ENCODE measurements around the gene ZNHIT2.

Gene ZNHIT2

DNA sequence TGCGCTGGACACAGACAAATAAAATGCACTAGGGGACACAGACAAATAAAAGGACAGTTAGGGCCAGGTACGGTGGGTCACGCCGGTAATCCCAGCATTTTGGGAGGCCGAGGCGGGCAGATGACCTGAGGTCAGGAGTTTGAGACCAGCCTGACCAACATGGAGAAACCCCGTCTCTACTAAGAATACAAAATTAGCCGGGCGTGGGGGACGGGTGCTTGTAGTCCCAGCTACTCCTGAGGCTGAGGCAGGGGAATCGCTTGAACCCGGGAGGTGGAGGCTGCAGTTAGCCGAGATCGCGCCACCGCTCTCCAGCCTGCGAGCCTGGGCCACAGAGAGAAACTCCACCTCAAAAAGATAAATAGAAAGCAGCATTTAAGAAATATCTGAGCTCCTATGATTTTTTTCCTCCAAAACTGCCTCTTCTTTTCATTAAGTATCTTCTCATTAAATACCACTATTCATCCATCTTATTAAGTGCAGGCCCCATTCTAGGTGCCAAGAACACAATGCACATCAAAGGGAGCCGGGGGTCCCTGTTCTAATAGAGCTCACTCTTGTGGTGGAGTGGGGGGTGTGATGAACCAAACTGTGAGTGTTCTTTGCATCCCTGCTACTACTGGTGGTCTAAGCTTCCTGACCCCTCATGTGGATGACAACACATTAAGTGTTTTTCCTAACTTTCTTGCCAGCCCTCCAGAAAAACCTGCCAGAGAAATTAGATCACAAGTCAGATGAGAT lies 766 bp upstream of the ZNHIT2 start:
- no peak for DNase-seq

GRCh38 chr11:65116370-65117205 lies 913 bp downstream of the ZNHIT2 start:
- DNase-seq = peak; percentile 56

GRCh38 chr11:65115361-65116082 lies 2.0 kb downstream of the ZNHIT2 start:
- no peak for DNase-seq

GRCh38 chr11:65114538-65115171 lies 2.8 kb downstream of the ZNHIT2 start:
- DNase-seq = no peak

DNA sequence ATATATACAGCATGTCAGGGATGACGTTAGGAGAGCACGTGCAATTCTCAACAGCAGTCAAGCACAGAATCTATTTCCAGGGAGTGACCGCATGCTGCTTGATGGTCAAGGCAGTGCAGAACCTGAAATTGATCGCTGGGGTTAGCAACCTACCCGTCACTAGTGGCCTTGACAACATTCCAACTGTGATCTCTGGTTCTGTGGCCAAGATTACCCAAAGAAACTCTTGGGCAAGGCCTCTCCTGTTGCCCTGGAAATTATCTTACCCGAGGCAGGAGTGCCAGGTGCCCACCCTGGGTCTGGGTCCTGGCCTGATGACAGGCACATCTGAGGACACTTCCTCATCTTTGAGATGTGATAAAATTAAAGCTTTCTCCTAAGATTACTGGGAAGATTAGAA lies 3.7 kb downstream of the ZNHIT2 start:
- DNase-seq = no peak

GRCh38 chr11:65113361-65113756 lies 4.1 kb downstream of the ZNHIT2 start:
- no peak for DNase-seq

DNA sequence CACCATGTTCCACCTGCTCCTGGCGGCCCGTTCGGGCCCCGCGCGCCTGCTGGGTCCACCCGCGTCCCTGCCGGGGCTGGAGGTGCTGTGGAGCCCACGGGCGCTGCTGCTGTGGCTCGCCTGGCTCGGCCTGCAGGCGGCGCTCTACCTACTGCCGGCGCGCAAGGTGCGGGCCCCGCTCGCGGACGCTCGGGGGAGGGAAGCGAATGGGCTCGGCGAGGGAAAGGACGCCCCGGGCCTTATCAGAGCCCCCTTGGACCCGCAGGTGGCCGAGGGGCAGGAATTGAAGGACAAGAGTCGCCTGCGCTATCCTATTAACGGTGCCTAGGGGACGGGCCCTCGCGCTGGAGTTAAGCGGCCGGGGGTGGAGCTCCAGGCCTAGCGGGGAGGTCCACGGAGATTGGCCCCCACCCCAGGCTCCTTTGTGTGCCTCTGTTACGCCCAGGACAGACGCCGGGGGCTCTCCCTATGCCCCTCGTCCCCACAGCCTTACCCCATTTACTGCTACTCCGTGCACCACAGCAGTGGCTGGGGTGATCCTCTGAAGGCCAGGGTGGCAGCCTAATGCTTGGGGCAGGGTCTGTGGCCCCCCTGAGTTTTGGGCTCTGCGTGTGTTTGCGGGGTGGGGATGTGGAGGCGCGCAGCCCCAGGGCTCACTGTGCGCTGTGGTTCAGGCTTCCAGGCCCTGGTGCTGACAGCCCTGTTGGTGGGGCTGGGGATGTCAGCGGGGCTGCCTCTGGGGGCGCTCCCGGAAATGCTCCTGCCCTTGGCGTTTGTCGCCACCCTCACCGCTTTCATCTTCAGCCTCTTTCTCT lies 4.7 kb downstream of the ZNHIT2 start:
- peak; percentile 76 for DNase-seq

DNA sequence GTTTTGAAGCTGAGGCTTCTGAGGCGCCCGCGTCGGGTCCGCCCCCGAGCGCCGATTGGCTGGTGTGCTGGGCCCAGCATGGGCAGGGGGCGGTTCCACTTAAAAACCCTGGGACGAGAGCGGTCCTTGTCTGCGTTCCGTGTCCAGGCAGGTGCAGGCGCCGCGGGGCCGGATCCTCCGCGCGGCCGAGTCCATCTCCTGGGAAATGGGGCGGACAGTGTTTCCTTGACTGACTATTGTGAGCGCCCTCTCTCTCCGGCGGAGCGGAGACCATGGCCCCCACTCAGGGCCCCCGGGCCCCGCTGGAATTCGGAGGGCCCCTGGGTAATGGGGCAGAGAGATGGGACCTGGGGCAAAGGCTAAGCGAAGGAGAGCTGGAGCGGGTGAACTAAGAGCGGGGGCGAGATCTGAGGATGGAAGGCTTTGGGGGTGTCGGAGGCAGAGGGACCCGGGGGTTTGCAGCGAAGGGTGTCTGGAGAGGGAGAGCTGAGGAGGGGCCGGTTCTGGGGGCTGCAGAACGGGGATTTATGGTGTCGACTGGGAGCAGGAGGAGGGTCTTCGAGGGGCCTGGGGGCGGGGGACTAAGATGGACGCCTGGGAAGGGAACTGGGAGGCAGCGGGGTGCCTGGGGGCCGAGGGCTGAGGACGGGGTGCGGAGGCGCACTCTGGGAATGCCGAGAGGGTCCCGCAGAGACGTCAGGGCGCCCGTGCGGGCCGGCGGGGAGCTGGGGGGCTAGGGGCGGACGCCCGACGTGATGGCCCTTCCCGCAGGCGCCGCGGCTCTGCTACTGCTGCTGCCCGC lies 5.6 kb downstream of the ZNHIT2 start, which contains the start of gene TM7SF2:
TSS of gene TM7SF2 (plus strand) at position 129 of the 802 bp plus-strand sequence. CDS start at position 273, 144 bp downstream.
- peak; percentile 94 for DNase-seq

DNA sequence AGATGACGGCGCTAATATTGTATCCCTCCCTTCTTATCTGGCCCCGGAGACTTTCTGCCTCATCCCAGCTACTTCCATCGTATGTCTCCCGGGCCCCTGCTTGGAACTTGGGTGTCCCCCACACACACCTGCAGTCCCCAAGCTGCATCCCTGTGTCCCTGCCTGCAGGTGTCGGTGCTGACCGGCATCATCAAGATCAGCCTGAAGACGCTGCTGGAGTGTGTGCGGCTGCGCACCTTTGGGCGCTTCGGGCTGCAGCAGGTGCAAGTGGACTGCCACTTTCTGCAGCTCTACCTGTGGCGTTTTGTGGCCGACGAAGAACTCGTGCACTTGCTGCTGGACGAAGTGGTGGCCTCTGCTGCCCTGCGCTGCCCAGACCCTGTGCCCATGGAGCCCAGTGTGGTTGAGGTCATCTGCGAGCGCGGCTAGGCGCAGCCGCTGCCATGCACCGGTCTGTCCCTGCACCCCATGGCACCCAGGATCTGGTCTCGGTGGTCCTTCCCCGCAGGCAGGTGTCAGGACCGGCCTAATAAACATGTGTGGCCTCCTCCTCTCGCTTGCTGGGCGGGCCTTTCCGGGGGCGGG lies 6.2 kb downstream of the ZNHIT2 start:
- no peak for DNase-seq

GRCh38 chr11:65110354-65110861 lies 7.1 kb downstream of the ZNHIT2 start:
- DNase-seq = peak; percentile 89

GRCh38 chr11:65109231-65110198 lies 8.0 kb downstream of the ZNHIT2 start:
- DNase-seq = no peak

GRCh38 chr11:65108469-65109123 lies 8.9 kb downstream of the ZNHIT2 start:
- no peak for DNase-seq

DNA sequence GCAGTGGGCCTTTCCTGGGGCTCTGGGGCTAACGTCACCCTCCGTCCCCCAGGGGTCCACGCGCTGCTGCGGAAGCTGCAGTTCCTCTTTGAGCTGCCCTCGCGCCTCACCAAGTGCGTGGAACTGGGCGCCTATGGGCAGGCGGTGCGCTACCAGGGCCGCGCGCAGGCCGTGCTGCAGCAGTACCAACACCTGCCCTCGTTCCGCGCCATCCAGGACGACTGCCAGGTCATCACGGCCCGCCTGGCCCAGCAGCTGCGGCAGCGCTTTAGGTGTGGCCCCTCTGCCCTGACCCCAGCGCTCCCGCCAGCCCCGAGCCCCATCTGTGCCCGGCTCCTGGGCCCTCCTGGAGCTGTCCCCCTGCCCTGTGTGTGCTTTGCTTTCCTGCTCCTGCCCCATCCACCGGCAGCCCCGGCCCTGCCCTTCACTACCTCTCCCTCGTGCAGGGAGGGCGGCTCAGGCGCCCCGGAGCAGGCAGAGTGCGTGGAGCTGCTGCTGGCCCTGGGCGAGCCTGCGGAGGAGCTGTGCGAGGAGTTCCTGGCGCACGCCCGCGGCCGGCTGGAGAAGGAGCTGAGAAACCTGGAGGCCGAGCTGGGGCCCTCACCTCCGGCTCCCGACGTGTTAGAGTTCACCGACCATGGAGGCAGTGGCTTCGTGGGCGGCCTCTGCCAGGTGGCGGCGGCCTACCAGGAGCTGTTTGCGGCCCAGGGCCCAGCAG lies 9.6 kb downstream of the ZNHIT2 start:
- no peak for DNase-seq

GRCh38 chr11:65107078-65107477 lies 10.4 kb downstream of the ZNHIT2 start:
- DNase-seq = no peak

GRCh38 chr11:65104628-65105027 lies 12.9 kb downstream of the ZNHIT2 start:
- DNase-seq = no peak

DNA sequence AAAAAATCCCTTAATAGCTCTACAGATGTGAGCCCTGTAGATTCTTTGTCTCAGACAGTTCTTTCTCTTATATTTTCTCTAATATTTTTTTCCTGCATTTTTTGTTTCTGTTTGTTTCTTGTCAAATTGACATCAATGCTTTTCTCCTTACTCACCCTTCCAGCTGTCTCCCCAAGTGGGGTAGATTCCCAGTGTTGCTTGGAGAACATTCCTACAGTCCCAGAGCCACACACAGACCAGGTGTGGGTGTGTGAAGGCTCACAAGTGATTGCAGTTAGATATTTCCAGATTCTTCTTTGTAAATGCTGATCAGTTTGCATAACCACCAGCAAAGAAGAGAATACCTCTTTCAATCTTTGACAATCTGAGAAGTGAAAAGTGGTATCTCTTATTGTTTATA lies 14.0 kb downstream of the ZNHIT2 start:
- DNase-seq = no peak

GRCh38 chr11:65102142-65103095 lies 15.1 kb downstream of the ZNHIT2 start:
- DNase-seq = no peak
